ENCODE measurements around the gene UPF3A. TPM values are rescaled to one million over a fixed set of nuclear protein-coding genes. Genes with fewer than 3 reads are reported as not detected.
"Not testable (repeated sequence)": the region's sequence is repeated elsewhere in the genome, so short reads cannot be mapped to it uniquely, and the experiment has no call there.

UPF3A gene
- total and polyA plus RNA-seq, 7 experiments from 2014 or later = 12.3 to 88.7 (median 57.9) TPM

DNA sequence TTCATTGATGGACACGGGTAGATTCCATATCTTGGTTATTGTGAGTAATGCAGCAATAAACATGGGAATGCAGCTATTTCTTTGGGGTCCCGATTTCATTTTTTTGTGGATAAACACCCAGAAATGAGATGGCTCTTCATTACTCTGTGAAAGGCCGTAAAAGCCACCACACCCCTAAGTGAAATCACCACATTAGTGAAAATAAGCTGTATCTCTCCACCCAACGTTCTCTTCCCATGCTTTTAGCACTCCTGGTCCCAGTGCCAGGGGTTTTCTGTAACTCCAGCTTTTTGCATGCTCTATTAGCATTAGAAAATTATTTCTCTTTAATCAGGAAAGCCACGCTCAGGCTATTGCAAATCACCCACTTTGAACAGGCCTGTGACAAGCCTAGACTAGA, 48.7 kb downstream of the UPF3A start:
- Mint-ChIP-seq H3K4me3 (no peak overlapping the region), H3K4me1 (peaks cover 8 to 45% (median 36%) of the 10 kb centered on the region in 7 donors), H3K9me3 (no peaks in the 10 kb centered on the region), H3K36me3 (peaks cover 5 to 20% (median 12%) of the 10 kb centered on the region in 5 donors), H3K27ac (no peak overlapping the region), H3K27me3 (no peaks in the 10 kb centered on the region)
- Histone ChIP-seq H3K9me3 (ENCODE audit: control insufficient read depth in 2 of 3, low read length in 3 of 3) (no peaks in the 10 kb centered on the region), H3K27ac (ENCODE audit: low read depth, low read length) (no peak overlapping the region), H3K4me3 (ENCODE audit: low read length) (no peak overlapping the region), H3K27me3 (ENCODE audit: control insufficient read depth in 2 of 2, insufficient read depth in 2 of 2, low read length in 2 of 2) (no peaks in the 10 kb centered on the region), H3K4me1 (ENCODE audit: control insufficient read depth in 2 of 2, insufficient read depth in 2 of 2, low read length in 2 of 2) (peaks cover 6 to 17% of the 10 kb centered on the region in 2 donors), H3K36me3 (ENCODE audit: control insufficient read depth in 2 of 3, insufficient read depth in 3 of 3, low read length in 3 of 3) (peaks cover 0 to 12% (median 0%) of the 10 kb centered on the region in 3 experiments)
- ATAC-seq (no peak), DNase-seq (no peak)
- CTCF ChIA-PET = no interaction called here
- intact Hi-C loops (cut with micrococcal nuclease) = no loop called here
- POLR2A ChIA-PET = no interaction called here

DNA sequence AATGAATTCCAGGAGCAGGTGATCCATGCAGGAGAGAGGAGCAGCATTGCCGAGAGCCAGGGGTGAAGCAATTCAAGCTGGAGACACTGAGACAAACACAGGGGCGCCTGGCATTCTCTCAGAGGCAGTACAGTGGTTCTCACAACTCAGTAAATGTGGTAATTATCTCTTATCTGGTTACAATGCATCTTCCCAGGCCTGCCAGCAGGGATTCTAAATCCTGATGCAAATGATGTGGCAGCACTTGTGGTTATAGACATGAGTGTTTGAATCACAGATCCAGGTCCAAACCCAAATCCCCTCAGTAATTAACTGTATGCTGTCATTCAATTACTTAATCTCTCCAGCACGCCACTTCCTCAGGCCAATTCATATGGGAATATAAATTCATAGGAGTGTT, 52.5 kb downstream of the UPF3A start:
- CTCF ChIA-PET = interaction anchor here (0.8 kb wide), 1 partner anchor 8 kb away, joined by 3 read pairs; no protein-coding TSS in a partner anchor
- POLR2A ChIA-PET; intact Hi-C loops (cut with micrococcal nuclease); H3K36me3 ChIP-seq (ENCODE audit: control insufficient read depth in 2 of 3, insufficient read depth in 3 of 3, low read length in 3 of 3); H3K27me3 Mint-ChIP-seq; H3K27ac ChIP-seq (ENCODE audit: low read depth, low read length); H3K4me3 ChIP-seq (ENCODE audit: low read length); H3K36me3 Mint-ChIP-seq; H3K27me3 ChIP-seq (ENCODE audit: control insufficient read depth in 2 of 2, insufficient read depth in 2 of 2, low read length in 2 of 2); H3K9me3 Mint-ChIP-seq; H3K9me3 ChIP-seq (ENCODE audit: control insufficient read depth in 2 of 3, low read length in 3 of 3); DNase-seq; ATAC-seq: not testable (repeated sequence)
- H3K4me3 Mint-ChIP-seq = peak overlapping the region in 6 of 10 donors; percentile 23 to 80 (median 58)
- H3K4me1 Mint-ChIP-seq = peaks cover 0 to 23% (median 16%) of the 10 kb centered on the region in 7 donors
- H3K27ac Mint-ChIP-seq = peak overlapping the region in 3 of 9 donors; percentile 25 to 68 (median 45)
- H3K4me1 ChIP-seq (ENCODE audit: control insufficient read depth in 2 of 2, insufficient read depth in 2 of 2, low read length in 2 of 2) = peaks cover 6 to 17% of the 10 kb centered on the region in 2 donors

DNA sequence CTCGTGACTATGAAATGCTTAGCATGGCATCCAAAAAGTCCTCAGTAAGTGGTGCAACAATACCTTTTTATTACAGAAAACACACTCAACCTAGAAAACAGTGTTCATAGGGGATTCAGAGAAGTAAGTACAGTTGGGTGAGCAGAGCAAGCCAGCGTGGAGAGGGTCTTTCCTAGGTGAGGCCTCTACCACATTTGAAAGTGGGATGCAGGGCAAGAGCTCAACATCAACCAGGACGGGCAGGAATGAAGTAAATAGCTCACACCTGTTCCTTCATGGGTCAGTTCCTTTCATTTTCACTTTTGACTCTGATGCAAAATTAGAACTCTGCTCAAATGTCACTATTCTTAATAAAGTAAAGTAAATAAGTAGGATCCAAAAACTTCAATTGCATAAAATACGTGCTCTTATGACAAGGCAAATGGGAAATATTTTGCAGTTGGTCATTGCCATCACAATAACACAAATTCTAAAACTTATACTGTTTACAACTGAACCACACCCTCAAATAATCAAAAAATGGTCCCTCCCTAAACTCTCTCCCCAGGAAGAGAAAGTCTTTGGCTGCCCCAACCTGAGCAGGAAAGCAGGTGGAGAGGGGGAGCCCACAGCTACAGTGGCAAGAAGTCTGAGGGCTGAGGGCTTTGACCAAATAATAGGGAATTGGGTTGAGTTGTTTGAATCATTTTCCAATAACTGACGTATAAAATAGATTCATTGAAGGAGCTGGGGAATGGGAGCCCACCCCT, 53.1 kb downstream of the UPF3A start:
- Mint-ChIP-seq H3K4me1 (peaks cover under 1 to 23% (median 16%) of the 10 kb centered on the region in 7 donors), H3K9me3 (no peaks in the 10 kb centered on the region), H3K27me3 (peaks cover 0 to 4% (median 0%) of the 10 kb centered on the region in 5 donors), H3K4me3 (peak overlapping the region in 8 of 10 donors; percentile 22 to 80 (median 56)), H3K27ac (peak overlapping the region in 4 of 9 donors; percentile 25 to 68 (median 50)), H3K36me3 (peaks cover 0 to 5% (median 0%) of the 10 kb centered on the region in 5 donors)
- H3K27me3 ChIP-seq (ENCODE audit: control insufficient read depth in 2 of 2, insufficient read depth in 2 of 2, low read length in 2 of 2) = no peaks in the 10 kb centered on the region
- H3K36me3 ChIP-seq (ENCODE audit: control insufficient read depth in 2 of 3, insufficient read depth in 3 of 3, low read length in 3 of 3) = no peaks in the 10 kb centered on the region
- CTCF ChIA-PET = interaction anchor here (0.8 kb wide), 1 partner anchor 8 kb away, joined by 3 read pairs; no protein-coding TSS in a partner anchor
- no peak overlapping the region for H3K27ac ChIP-seq (ENCODE audit: low read depth, low read length)
- H3K4me1 ChIP-seq (ENCODE audit: control insufficient read depth in 2 of 2, insufficient read depth in 2 of 2, low read length in 2 of 2) = peaks cover 10 to 17% of the 10 kb centered on the region in 2 donors
- H3K9me3 ChIP-seq (ENCODE audit: control insufficient read depth in 2 of 3, low read length in 3 of 3) = no peaks in the 10 kb centered on the region
- no peak for DNase-seq
- H3K4me3 ChIP-seq (ENCODE audit: low read length) = no peak overlapping the region
- intact Hi-C loops (cut with micrococcal nuclease) = no loop called here
- no peak for ATAC-seq
- POLR2A ChIA-PET = no interaction called here

DNA sequence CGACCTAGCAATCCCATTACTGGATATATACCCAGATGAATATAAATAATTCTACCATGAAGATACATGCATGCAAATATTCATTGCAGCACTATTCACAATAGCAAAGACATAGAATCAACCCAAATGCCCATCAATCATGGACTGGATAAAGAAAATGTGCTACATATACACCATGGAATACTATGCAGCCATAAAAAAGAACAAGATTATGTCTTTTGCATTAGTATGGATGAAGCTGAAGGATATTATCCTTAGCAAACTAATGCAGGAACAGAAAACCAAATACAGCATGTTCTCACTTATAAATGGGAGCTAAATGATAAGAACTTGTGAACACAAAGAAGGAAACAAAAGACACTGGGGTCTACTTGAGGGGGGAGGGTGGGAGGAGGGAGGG, 55.1 kb downstream of the UPF3A start:
- H3K36me3 ChIP-seq (ENCODE audit: control insufficient read depth in 2 of 3, insufficient read depth in 3 of 3, low read length in 3 of 3); DNase-seq; H3K27me3 Mint-ChIP-seq; H3K4me3 ChIP-seq (ENCODE audit: low read length); ATAC-seq; H3K27ac Mint-ChIP-seq; H3K9me3 ChIP-seq (ENCODE audit: control insufficient read depth in 2 of 3, low read length in 3 of 3); H3K9me3 Mint-ChIP-seq; H3K27me3 ChIP-seq (ENCODE audit: control insufficient read depth in 2 of 2, insufficient read depth in 2 of 2, low read length in 2 of 2); H3K36me3 Mint-ChIP-seq; intact Hi-C loops (cut with micrococcal nuclease); CTCF ChIA-PET; H3K27ac ChIP-seq (ENCODE audit: low read depth, low read length); H3K4me3 Mint-ChIP-seq: not testable (repeated sequence)
- peaks cover 7 to 35% (median 16%) of the 10 kb centered on the region in 7 donors for H3K4me1 Mint-ChIP-seq
- H3K4me1 ChIP-seq (ENCODE audit: control insufficient read depth in 2 of 2, insufficient read depth in 2 of 2, low read length in 2 of 2) = peaks cover 17 to 22% of the 10 kb centered on the region in 2 donors
- POLR2A ChIA-PET = interaction anchor here (1.3 kb wide), 1 partner anchor 55 kb away, joined by 3 read pairs; the partner anchor contains the start of gene UPF3A

DNA sequence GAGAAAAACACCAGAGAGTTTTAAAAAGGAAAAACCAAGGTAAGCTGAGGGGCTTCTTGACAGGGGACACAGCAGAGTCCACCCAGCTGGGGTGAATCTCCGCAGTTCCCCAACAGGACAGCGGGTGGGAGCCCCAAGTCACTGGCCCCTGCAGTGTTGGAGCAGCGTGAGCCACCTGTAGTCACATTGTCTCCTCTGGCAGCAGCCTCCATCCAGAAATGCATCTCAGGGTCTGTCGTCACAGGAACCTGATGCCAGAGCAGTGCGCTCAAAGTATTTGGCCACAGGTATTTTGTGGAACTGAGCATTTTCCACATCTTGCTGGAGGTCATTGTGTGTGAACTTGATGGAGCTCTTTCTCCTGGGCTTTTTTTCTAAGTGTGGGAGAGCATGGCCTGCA, 57.6 kb downstream of the UPF3A start:
- H3K4me3 ChIP-seq (ENCODE audit: low read length) = no peak overlapping the region
- CTCF ChIA-PET = interaction anchor here (0.7 kb wide), 1 partner anchor 12 kb away, joined by 3 read pairs; no protein-coding TSS in a partner anchor
- intact Hi-C loops (cut with micrococcal nuclease) = loop anchor here in 1 of 2 donors (1.0 kb wide), 1 partner anchor 25 kb away; the partner anchor contains the start of gene CHAMP1
- no peak overlapping the region for H3K27ac ChIP-seq (ENCODE audit: low read depth, low read length)
- POLR2A ChIA-PET = no interaction called here
- no peaks in the 10 kb centered on the region for H3K9me3 Mint-ChIP-seq
- H3K4me1 Mint-ChIP-seq = peaks cover 7 to 24% (median 12%) of the 10 kb centered on the region in 7 donors
- H3K9me3 ChIP-seq (ENCODE audit: control insufficient read depth in 2 of 3, low read length in 3 of 3) = no peaks in the 10 kb centered on the region
- DNase-seq (no peak), ATAC-seq (no peak)
- no peaks in the 10 kb centered on the region for H3K27me3 ChIP-seq (ENCODE audit: control insufficient read depth in 2 of 2, insufficient read depth in 2 of 2, low read length in 2 of 2)
- H3K36me3 ChIP-seq (ENCODE audit: control insufficient read depth in 2 of 3, insufficient read depth in 3 of 3, low read length in 3 of 3) = no peaks in the 10 kb centered on the region
- H3K36me3 Mint-ChIP-seq = peaks cover 0 to 5% (median 0%) of the 10 kb centered on the region in 5 donors
- H3K27ac Mint-ChIP-seq = no peak overlapping the region
- H3K4me3 Mint-ChIP-seq = no peak overlapping the region
- H3K4me1 ChIP-seq (ENCODE audit: control insufficient read depth in 2 of 2, insufficient read depth in 2 of 2, low read length in 2 of 2) = peaks cover 9 to 22% of the 10 kb centered on the region in 2 donors
- H3K27me3 Mint-ChIP-seq = peaks cover 0 to 23% (median 0%) of the 10 kb centered on the region in 5 donors

DNA sequence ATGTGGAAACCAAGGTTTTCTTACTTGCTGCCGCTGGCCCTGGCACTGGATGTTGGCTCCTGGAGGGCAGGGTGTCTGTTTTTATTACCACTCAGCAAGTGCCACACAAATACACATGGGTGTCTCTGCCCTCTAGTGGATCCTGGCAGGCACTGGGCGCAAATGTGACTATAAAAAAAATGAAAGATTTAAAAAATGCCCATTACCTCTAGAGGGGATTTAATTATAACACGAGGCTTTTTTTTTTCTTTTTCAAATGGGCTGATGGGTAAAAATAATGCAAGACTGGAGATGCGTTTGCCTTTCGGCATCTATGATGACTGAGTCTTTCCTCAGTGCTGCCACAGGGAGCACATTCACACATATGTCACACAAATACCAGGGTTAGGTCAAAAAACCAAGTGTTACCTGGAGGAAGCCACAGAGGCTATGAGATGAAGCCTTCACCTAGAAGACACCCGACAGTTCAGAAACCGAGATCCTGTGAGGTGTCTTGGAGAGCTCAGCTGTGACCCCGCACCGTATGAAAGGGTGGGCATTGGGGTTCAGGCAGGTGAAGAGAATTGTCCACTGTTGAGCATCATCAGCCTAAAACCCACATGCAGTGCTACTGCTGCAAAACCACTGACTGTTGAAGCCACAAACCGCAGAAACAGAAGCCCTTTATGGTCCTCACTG, 58.6 kb downstream of the UPF3A start:
- intact Hi-C loops (cut with micrococcal nuclease) = loop anchor here in 1 of 2 donors (1.0 kb wide), 1 partner anchor 26 kb away; the partner anchor contains the start of gene CHAMP1
- peaks cover 0 to 25% (median under 1%) of the 10 kb centered on the region in 5 donors for H3K27me3 Mint-ChIP-seq
- peaks cover 1 to 15% (median 7%) of the 10 kb centered on the region in 7 donors for H3K4me1 Mint-ChIP-seq
- Histone ChIP-seq H3K27me3 (ENCODE audit: control insufficient read depth in 2 of 2, insufficient read depth in 2 of 2, low read length in 2 of 2) (no peaks in the 10 kb centered on the region), H3K4me1 (ENCODE audit: control insufficient read depth in 2 of 2, insufficient read depth in 2 of 2, low read length in 2 of 2) (peaks cover 0 to 17% of the 10 kb centered on the region in 2 donors), H3K27ac (ENCODE audit: low read depth, low read length) (no peak overlapping the region), H3K36me3 (ENCODE audit: control insufficient read depth in 2 of 3, insufficient read depth in 3 of 3, low read length in 3 of 3) (no peaks in the 10 kb centered on the region), H3K9me3 (ENCODE audit: control insufficient read depth in 2 of 3, low read length in 3 of 3) (no peaks in the 10 kb centered on the region), H3K4me3 (ENCODE audit: low read length) (no peak overlapping the region)
- peaks cover 0 to 5% (median 0%) of the 10 kb centered on the region in 5 donors for H3K36me3 Mint-ChIP-seq
- ATAC-seq (peak; percentile 78), DNase-seq (peak in 8 of 9 donors; percentile 19 to 64 (median 48))
- CTCF ChIA-PET = no interaction called here
- POLR2A ChIA-PET = interaction anchor here (0.8 kb wide), 1 partner anchor 26 kb away, joined by 3 read pairs; no protein-coding TSS in a partner anchor
- H3K27ac Mint-ChIP-seq = peak overlapping the region in 1 of 9 donors; percentile 19
- H3K9me3 Mint-ChIP-seq = no peaks in the 10 kb centered on the region
- H3K4me3 Mint-ChIP-seq = peak overlapping the region in 1 of 10 donors; percentile 1
